GM13976 (cell line): ENCODE results near the gene ADAM11.

Experiments used
- DNase-seq: peaks from one replicate; pipeline ENCODE4 v3.0.0; 2012; ENCODE audit warnings: low spot score
- in situ Hi-C: fragments of 300-500 bp; cut with MboI; formaldehyde crosslinking; loops from one replicate; pipeline ENCODE4 v1.12.0; 2022; ENCODE audit warnings: low sequenced_read_pairs, mixed read lengths, inconsistent platforms; ENCODE audit not compliant: unreplicated experiment
- TF ChIP-seq, protein P1 (sequence below): IDR thresholded peaks from 2 replicates; pipeline ENCODE4 v1.5.1; 2012; ENCODE audit warnings: borderline replicate concordance, mild to moderate bottlenecking; ENCODE audit not compliant: insufficient read depth; ENCODE audit errors: extremely low read depth, missing control alignments, control extremely low read depth

ADAM11 gene

DNA sequence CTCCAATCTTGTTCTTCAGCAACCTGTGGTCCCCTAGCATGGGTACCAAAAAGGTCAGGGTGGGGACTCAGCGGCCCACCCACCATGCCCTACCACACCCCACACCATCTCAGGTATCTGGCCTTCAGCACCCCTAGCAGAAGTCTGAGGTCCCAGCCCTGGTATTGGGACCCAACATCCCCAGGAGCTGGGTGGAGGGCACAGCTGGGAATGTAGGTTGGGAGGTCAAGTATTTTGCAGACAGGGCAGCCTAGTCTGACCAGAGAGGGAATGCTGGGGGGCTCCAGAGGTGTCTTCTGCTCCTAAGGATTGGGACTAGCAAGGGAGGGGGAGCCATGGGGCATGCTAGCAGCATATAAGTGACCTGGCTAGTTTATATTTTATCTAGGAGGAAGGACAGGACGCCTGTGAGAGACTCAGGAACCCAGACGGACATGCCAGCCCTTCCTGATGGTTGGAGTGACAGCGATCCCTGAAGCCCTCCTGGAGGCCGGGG lies 822 bp upstream of the ADAM11 start:
- in situ Hi-C loops: no loop called here
- TF ChIP-seq, protein P1, sequence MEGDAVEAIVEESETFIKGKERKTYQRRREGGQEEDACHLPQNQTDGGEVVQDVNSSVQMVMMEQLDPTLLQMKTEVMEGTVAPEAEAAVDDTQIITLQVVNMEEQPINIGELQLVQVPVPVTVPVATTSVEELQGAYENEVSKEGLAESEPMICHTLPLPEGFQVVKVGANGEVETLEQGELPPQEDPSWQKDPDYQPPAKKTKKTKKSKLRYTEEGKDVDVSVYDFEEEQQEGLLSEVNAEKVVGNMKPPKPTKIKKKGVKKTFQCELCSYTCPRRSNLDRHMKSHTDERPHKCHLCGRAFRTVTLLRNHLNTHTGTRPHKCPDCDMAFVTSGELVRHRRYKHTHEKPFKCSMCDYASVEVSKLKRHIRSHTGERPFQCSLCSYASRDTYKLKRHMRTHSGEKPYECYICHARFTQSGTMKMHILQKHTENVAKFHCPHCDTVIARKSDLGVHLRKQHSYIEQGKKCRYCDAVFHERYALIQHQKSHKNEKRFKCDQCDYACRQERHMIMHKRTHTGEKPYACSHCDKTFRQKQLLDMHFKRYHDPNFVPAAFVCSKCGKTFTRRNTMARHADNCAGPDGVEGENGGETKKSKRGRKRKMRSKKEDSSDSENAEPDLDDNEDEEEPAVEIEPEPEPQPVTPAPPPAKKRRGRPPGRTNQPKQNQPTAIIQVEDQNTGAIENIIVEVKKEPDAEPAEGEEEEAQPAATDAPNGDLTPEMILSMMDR: no peak

DNA sequence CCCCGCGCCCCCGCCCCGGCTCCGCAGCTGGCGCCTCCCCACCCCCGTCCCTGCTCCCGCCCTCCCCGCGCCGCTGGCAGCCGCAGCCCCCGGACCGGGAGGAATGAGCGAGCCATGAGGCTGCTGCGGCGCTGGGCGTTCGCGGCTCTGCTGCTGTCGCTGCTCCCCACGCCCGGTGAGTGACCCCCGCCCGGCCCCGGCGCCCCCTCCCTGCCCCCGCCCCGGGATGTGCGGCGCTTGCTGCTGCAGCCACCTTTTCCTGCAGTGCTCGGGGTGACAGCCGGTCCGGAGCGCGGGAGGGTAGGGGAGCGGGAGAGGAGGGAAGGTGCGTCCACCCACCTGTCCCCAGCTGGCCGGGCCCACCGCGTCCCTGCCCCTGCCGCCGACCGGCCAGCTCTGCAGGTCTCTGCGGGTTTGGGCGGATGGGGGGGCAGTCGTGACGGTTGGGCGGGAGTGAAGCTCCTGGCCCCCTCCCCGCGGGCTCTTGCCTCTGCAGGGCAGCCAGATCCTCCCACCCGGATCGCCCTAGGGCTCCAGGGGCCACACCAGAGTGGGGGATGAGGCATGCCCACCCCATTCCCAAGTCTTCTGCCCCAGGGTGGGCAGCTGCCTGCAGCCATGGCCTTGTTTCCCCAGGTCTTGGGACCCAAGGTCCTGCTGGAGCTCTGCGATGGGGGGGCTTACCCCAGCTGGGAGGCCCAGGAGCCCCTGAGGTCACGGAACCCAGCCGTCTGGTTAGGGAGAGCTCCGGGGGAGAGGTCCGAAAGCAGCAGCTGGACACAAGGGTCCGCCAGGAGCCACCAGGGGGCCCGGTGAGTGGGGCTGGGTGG lies 513 bp downstream of the ADAM11 start:
- TF ChIP-seq, protein P1: no peak
- in situ Hi-C loops: no loop called here
- no peak for DNase-seq

More for the DNA sequence above, 822 bp upstream of the ADAM11 start:
- DNase-seq: no peak

DNA sequence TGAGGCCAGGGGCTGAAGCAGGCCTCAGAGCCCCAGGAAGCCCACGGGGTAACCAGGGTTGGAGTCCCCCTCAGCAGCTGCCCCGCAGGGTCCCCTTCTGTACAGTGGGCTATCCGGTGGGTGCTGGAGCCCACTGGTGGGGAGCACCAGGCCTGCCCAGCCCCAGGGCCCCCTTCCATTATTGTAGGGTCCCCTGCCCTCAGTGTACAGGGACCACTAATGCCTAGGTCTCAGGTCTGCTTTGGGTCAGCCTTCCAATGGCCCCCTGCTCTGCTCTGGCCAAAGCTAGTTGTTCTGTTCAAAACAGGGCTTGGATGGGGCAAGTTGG lies 1.1 kb downstream of the ADAM11 start:
- no peak for DNase-seq
- in situ Hi-C loops: no loop called here

DNA sequence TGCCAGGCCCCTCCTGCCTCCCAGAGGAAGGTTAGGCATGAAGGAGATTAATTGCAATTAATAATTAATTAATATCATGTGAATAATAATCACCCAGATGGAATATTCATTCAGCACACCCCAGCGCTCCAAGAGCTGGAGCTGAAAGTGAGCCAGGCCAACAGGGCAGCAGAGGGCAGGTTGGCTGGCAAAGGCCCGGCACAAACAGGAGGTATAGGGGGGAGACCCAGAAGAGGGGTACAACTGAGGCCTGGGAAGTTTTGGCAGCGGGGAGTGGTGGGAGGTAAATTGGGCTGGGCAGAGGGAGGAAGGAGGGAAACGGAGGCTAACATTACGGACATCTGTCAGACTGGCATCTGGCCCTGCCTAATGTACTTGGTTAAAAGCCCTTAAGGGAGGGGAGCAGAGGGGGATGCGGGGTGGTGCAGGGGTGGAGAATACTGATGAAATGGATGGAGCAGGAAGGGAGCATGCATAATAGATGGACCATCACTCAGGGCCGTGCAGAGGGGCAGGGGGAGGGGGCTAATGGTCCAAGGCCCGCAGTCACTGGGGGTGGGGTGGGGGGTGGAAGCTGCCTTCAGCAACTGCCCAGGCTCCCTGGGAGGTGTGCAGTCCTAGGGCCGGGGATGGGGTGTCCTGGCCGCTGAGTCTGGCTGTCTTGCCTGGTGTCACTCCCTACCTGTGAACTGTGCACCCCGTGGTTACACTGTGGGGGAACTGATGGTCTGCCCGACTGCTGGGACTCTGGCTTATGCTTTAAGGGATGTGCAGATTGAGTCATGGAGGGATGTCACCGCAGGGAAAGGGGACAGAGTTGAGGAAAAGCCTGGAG lies 1.9 kb downstream of the ADAM11 start:
- in situ Hi-C loops: no loop called here
- TF ChIP-seq, protein P1: no peak
- no peak for DNase-seq

More for the DNA sequence above, 1.1 kb downstream of the ADAM11 start:
- TF ChIP-seq, protein P1: no peak

DNA sequence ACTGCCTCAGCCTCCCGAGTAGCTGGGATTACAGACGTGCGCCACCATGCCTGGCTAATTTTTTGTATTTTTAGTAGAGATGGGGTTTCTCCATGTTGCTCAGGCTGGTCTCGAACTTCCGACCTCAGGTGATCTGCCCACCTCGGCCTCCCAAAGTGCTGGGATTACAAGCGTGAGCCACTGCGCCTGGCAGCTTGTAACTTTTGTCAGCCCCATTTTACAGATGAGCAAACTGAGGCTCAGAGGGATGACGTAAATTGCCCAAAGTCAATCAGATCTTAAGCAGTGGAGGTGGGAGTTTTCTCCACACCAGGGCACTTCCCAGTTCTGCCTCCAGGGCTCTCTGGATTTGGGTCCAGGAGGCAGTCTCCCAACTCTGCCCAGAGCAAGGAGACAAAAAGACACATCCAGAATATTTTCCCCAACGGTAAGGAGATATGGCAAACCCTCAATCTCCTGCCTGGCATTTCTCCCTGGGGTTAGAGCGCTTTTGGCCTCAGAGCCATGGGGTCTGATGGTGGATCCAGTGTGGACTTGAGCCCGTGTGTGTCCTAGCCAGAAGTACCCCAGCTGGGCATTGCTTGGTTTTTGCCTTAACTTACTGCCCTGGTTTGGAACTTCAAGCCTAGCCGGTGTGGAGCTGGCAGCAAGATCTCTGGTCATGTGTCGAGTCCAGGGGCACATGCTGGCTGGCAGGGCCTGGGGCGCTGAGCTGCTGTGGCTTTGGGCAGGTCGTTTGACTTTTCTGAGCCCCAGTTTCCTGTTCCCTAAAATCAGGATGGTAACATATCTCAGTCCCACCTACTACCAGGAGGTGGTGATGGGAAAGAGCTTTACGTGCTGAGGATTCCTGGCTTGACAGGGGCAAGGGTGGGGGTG lies 3.4 kb downstream of the ADAM11 start:
- in situ Hi-C loops: no loop called here
- TF ChIP-seq, protein P1: no peak
- DNase-seq: no peak

DNA sequence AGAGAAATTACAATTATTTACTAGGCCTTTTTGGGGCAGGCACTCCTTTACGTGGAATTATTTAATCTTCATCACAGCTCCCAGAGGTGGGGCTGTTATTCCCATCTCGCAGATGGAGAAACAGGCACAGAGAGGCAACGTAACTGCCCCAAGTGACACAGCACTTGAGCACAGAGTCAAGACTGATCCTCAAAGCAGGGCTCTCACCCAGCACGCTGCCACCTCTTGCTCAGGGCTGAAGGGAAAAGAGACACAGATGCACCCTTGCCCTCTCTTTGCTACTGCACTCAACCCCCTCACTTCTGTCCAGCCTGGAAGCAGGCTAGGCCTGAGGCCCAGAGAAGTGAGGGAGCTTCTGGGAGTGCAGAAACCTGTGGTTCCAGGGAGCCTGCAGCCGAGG lies 4.4 kb downstream of the ADAM11 start:
- TF ChIP-seq, protein P1: no peak
- DNase-seq: no peak
- in situ Hi-C loops: no loop called here
